HL-60/S4 treated with phorbol 12-myristate 13-acetate at 8.2 ng/mL for 4 days and 3 days (cell line): ENCODE results near the gene NTSR1.

Experiments
- in situ Hi-C: fragments of 300-500 bp; cut with MboI; formaldehyde crosslinking; loops from 2 replicates; pipeline ENCODE4 v1.15.0; 2022; ENCODE audit warnings: low sequenced_read_pairs

Gene NTSR1

DNA sequence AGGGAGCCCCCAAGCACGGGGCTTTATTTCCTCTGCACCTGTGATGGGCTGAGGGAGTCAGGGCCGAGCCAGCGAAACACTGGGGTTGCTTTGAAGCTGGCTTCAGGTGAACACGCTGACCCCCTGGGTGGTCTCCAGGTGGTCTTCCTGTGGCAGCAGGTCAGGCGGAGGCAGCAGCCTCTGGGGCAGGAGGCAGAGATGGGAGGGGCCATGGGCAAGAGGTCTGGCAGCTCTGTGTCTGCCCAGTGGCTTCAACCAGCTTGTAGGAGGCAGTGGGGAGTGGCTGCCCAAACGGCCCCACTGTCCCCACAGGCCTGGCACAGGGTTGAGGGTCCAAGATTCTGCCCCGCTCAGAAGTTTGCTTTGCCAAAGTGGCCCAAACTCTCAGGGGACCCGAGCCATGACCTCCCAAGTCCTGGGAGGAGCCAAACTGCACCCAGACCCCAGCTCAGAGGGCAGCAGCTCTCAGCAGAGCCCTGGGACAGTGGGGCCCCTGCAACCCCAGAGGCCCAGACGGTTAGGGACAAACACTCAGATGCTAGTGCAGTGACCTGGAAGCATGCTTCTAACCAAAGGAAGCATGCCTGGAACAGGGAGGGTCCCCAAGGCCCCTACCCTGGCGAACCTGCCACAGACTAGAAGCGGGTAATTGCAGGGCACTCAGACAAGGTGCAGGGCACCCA, 15.3 kb downstream of the NTSR1 start:
- in situ Hi-C loops: no loop called here

DNA sequence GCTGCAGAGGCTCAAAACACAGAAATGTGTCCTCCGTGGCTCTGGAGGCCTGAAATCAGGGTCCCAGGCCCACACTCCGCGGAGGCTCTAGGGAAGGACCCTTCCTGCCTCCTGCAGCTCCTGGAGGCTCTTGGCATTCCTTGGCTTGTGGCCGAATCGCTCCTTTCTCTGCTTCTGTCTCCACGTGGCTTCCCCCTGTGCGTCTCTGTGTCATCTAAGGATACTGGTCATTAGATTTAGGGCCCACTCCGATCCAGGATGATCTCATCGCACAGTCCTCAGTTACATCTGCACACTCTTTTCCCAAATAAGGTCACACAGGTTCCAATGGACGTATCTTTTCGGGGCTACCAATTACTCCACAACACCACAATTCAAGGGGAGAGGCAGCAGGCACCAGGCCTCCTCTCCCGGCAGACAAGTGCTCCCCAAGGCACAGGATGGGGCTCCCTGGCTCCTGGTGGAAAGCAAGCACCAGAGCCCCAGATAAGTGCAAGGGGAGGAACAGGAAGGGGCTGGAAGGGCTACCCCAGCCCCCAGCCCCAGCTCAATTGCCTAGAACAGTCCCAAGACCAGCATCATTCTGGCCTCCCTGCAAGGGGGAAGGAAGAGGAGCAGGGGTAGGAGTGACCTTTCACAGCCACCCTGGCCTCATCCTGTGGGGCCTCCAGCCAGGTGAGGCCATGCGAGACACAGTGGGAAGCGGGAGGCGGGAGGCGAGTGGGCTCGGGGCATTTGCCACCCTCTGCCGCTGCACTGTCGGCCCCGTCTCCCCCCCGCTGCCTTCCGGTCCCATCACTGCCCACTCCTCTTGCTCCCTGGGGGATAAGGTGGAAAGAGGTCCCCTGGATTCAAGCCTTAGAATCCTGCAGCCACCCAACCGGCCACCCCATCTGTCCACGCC, 16.3 kb downstream of the NTSR1 start:
- in situ Hi-C loops: no loop called here

DNA sequence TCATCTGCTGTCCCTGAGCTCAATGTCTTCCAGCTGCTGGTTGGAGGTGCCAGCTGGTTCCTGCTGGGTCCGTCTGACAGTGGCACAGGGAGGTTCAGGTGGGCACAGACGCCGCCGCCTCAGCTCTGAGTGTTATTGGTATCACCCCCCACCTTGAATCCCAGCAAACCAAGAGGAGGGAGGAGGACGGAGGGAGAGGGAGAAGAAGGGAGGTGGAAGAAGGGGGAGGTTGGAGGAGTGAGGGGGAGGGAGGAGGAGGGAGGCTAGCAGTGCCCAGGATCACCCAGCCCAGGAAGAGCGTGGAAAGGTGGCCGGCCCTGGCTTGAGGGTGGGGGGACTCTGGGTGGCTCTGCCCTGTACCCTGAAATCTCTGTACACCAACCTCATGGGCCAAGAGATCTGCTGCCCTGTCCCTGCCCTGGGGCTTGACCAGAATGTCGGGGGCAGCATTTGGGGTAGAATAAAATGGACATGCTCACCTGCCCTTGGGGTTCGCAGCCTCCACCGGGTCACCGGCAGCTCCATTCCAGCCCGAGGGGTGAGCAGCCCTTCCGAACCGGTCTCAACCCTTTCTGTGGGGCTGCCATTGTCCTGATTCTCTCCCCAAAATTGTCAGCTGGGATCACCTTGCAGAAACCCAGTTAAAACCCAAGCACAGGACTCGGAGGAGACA, 17.1 kb downstream of the NTSR1 start:
- in situ Hi-C loops: no loop called here

DNA sequence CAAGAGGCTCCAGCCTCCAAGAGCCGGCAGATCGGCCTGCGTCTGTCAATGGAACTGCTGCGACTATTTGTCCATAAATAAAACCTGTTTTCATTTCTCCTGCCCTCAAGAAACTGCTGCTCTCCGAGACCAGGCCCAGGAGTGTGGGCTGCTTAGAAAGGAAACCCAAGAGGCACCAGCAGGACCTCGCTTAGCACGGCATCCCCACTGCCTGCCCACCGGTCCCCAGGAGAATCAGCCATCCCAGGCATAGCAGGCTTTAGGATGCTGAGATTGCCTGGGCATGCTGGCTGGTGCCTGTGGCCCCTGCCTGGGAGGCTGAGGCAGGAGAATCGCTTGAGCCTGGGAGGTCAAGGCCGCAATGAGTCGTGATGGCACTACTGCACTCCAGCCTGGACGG, 17.6 kb downstream of the NTSR1 start:
- in situ Hi-C loops: no loop called here

DNA sequence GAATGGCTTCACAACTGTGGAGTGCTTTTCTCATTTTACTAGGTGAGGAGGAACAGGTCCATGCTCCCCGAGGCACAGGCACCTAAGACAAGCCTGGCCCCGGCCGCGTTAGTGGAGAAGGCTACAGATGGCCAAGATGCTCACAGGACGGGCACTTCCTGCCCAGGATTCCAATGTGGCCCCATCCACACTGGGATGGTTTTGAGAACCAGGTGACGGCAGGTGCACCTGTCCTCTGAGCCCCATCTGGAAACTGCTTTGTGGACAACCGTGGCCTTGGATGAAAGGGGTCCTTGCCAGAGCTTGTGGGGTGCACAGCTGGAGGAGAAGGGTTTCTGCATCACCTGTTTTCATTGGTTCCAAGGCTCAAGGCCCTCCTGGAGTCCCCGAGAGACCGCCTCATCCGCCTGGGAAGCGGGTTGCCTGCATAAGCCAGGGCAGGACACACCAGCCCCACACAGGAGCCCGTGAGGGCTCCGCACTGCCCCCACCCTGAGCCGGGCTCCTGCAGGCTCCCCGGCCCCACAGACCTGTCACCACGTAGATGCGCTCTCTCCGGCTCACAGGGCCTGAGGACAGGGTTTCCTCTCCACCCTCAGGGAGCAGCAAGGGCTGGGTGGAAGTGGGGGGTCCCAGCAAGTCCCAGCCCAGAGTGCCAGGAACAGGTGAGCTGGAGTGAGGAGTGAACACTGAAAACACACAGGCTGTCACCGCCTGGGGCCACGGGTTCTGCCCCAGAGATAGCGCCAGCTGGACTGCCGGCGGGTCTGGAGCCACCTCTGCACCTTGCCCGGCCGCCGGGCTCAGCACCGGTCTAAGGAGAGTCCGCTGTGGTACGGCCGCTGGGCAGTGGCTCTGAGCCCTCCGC, 18.3 kb downstream of the NTSR1 start:
- in situ Hi-C loops: no loop called here

DNA sequence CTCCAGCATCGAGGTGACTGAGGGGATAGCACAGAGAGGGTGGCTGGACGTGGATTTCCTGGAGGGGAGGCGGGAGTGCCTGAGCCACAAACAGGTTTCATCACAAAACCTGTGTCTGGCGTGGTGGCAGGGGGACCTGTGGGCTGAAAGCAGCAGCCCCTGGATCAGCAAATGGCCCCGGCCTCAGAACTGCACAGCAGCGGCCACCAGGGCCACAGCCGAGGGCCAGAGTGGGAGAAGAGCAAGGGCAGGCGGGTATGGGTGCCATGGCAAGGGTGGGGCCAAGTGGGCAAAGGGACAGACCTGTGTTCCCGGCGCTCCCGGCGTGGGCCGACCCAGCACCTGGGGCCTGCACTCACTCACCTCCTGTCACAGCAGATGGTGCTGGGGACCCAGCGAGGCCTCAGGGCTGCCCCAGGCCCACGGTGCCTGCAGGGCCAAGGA, 19.0 kb downstream of the NTSR1 start:
- in situ Hi-C loops: no loop called here

DNA sequence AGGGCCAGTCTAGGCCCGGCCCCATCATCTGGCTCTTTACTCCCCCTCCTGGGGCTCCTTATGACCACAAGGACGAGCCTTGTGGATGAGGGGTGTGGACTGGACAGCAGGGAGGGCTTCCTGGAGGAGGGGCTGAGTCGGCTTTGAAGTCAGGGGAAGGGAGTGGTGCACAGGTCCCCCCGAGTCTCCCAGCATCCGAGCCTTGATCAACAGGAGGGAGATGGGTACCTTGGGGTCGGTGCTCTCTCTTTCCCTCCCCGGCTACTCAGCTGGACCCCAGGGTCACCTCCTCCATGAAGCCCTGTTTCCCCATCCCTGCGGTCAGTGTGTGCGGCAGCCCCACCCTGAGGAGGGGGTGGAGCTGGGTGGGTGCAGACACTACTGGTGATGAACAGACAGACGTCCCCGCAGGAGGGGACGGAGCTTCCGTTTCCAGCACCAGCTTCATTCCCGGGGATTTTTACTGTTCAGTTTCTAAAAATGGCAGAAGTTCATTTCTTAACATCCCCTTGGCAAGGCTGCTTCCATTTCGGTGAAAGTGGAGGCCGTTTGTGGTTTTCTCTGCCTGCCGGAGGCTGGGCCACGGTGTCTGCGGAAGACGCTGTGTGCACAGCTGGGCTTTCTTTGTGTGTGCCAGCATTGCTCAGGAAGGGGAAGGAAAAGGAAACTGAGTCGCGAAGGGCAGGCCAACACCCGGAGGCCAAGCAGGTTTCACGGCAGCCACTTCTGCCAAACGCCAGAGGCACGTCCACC, 19.6 kb downstream of the NTSR1 start:
- in situ Hi-C loops: no loop called here

DNA sequence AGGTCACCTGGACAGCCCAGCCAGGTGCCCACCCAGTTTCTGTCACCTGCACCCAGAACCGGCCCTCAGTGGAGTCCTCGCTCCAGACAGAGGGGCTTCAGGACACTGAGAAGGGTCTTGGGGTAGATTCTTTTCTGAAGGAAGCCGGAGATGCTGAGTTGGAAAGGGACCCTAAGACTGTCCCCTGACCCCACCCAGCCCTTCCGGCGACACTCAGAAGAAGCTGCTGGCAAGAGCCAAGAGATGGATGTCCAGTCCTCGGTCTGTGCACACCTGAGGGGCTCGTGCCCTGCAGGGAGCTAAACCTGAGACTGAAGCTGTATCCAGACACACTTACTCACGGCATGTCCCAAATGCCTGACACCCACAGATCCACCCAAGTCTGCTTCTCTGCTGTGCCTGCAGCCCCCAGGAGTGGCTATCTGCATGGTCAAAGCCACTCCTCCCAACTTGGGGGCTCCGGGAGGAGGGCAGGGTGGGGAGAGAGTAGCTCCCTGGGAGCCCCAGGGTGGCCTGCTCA, 20.2 kb downstream of the NTSR1 start:
- in situ Hi-C loops: no loop called here

DNA sequence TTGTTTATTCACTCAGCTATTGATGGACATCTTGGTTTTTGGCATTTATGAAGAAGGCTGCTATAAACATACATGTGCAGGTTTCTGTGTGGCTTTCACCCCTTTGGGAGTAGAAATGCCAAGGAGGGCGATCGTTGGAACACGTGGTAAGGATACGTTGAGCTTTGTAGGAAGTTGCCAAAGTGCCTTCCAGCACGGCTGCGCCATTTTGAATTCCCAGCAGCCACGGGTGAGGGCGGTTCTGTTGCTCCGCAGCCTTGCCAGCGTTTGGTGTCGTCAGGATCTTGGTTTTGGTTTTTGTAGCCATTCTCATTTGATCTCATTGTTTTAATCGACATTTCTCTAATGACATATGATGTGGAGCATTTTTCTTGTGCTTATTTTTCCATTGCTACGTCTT, 21.8 kb downstream of the NTSR1 start:
- in situ Hi-C loops: no loop called here

DNA sequence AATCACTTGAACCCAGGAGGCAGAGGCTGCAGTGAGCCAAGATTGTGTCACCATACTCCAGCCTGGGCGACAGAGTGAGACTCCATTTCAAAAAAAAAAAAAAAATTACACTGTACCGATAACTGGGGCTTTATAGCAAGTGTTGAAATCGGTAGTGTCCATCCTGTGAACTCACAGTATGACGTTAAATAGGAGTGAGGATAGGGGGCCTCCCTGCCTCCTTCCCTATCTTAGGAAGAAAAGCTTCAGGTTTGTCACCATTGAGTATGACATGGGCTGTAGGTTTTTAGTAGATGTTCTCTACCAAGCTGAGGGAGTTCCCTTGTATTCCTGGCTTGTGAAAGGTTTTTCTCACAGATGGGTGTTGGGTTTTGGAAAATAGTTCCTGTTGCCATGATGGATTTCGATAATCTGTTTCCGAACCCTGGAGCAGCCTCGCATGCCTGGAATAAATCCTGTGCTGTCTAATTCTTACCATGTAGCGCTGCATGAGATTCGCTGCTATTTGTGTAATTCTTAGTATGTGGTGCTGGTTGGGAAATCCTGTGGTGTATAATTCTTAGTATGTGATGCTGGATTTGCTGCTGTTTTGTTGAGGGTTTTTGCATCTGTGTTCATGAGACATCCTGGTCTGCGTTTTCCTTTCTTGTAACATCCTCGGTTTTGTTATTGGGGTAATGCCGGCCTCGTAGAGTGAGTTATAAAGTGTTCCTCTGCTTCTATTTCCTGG, 23.6 kb downstream of the NTSR1 start:
- in situ Hi-C loops: no loop called here

DNA sequence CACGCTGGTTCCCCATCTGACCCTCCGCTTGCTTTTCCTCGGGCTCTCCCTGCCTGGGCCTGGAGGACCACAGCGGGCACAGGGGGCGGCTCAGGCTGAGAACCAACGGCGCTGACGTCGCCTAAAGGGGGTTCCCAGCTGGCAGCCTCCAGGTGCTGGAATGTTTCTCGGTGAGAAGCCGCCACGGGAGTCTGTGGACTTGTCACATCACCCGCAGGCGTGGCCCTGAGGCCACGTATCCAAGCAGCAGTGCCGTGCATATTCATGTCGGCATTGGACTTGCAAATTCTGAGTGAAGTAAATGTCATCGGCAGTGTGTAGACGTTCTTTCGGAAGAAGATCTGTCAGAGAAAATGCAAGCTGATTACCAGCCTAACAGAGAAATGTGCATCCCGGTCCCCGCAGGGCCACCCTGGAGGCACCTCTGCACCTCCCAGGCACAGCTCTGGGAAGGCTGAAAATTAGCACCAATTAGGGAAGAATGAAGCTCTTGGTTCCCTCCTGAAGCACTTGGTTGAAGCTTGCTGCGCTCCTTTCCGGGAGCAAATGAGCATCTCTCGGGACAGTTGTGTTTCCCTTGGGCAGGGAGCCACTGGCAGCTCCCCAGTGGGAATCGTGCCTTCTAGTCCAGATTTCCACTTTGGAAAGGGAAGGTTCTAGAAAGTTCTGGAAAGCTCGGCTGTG, 24.3 kb downstream of the NTSR1 start:
- in situ Hi-C loops: no loop called here

DNA sequence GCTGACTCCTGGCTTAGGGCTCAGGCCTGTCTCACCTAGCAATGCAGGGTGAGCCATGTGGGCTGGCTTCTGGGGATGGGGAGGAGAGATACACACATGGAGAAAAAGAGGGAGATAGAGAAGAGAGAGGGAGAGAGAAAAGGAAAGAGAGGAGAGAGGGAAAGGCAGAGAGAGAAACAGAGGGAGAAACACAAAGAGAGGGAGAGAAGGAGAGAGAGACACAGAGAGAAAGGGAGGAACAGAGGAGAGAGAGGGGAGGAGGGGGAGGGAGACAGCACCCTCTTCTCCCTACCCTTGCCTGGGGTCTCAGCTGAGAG, 24.8 kb downstream of the NTSR1 start:
- in situ Hi-C loops: no loop called here

DNA sequence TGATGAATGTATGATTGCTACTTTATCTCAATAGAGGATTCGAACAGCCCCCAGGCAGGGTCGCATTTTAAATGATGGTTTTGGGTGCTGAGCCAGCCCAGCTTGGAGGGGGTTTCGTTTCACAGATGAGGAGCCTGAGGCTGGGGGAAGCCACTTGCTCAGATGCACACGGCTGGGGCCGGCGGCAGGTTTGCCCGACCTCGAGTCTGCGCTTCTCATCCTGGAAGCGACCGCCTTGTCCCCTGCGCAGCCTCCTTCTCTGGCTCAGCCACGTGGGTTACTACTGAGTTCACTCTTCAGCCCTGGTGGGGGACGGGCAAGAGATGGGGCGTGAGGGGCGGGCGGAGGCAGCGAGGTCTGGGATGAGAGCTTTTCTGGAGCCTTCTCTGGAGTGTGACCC, 25.3 kb downstream of the NTSR1 start:
- in situ Hi-C loops: no loop called here

DNA sequence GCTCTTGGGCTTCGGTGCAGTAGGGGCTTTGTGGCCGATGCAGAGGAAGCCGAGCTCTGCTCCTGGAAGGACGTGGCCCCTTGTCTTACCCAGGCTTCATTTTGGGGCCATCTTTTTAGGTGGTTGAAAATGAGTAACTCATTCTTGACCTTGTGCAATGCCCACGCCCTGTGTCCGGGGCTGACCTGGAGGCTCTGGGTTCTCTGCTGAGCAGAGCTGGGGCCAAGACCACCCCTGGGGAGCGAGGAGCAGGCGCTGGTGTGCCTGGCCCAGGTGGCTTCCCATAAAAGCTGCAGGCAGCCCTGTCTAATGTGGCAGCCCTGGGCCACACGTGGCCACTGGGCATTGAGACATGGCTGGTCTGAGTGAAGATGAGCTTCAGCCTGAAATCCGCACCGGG, 25.7 kb downstream of the NTSR1 start:
- in situ Hi-C loops: no loop called here

DNA sequence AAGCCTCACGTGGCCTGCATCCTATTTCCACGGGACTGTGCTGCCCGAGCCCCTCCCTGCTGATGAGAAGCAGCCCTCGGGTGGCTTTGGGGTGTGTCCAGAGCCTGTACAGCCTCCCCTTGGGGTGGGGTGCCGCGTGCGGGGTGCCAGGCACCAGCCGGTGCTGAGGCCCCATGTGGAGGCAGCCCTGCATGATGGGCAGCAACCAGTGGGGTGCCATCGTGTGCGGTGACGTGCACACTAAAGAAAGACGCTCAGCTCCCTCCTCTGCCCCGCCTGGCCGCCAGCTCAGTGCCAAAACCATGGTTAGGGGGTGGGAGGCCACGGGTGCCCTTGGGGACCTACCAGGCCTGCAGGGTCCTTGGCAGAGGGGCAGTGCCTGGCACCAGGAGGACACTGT, 26.2 kb downstream of the NTSR1 start:
- in situ Hi-C loops: no loop called here

DNA sequence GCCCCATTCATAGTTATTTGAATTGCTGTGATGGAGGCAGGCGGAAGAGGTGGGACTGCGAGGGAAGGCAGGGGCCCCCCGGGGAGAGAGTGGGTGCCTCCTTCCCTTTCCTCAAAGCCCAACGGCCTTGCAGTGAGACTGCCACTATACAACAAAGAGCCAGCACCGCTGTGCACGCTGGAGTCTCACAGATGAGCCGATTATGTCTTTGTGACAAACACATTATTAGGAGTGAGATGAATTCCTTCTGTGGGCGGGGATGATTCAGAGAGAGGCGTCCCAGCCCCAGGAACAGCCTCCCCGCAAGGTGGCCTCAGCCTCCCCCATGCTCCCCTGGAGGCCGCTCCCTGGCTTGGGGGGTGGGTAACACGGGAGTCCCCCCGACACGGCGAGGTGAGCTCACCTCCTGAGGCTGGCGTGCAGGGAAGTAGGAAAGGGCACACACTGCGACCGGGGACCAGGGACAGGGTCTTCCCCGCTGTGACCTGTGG, 26.7 kb downstream of the NTSR1 start:
- in situ Hi-C loops: no loop called here

DNA sequence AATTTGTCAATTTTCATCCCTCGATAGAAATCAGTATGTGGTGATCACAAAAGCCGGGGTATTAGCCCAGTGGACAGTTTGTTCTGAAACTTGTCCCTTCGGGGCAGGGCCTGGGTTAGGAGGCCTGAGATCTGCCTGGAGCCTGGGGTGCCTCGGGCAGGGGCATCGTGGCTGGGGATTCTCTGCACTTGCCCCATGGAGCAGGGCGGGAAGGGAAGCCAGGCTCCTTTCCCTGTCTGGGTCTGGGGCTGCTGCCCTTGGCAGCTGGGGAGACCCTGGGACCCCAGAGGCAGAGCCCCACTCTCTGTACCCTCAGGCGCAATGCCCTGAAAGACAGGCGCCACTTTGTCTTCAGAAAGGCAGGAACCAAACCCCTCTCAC, 27.4 kb downstream of the NTSR1 start:
- in situ Hi-C loops: no loop called here

DNA sequence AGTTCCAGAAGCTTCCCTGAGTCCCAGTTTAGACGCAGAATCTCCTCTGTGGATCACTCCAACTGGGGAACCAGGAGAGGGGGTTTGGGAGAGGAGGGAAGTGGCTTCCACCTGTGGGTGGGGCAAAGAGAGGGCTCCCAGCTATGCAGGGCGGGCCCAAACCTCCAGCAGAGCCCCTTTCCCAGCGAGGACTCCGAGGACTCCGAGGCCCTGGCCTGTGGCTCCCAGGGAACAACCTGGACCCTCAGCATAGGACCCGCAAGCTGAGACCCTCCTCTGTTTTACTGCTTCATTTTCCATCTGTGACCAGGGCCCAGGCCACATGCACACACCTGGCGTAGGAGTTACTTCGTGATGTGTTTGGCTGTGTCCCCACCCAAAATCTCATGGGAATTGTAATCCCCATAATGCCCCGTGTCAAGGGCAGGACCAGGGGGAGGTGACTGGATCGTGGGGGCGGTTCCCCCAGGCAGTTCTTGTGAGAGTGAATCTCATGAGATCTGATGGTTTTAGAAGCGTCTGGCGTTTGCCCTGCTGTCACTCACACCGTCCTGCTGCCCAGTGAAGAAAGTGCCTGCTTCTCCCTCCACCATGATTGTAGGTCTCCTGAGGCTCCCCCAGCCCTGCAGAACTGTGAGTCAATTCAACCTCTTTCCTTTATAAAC, 27.9 kb downstream of the NTSR1 start:
- in situ Hi-C loops: no loop called here
